Measurements from ENCODE around the gene UBASH3A. TPM values are rescaled to one million over a fixed set of nuclear protein-coding genes. Genes with fewer than 3 reads are reported as not detected.
"Not testable (repeated sequence)": the region's sequence is repeated elsewhere in the genome, so short reads cannot be mapped to it uniquely, and the experiment has no call there.

UBASH3A gene
- total RNA-seq, 1 donor from 2014 or later, result not detected

DNA sequence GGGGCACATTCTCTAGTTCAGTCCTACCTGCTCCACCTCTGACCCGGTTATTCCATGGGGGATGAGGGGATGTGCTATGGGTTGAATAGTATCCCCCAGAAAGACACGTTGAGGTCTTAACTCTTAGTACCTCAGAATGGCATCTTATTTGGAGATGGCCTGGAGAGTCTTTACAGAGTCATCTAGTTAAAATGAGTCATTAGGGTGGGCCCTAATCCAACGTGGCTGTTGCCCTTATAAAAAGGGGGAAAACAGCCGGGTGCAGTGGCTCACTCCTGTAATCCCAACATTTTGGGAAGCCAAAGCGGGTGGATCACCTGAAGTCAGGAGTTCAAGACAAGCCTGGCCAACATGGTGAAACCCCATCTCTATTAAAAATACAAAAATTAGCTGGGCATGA is 13.5 kb upstream of the UBASH3A start:
- no peak for DNase-seq (ENCODE audit: low read depth, low spot score)

GRCh38 chr21:42390696-42391095 is 13.0 kb upstream of the UBASH3A start:
- DNase-seq (ENCODE audit: low read depth, low spot score), result no peak

GRCh38 chr21:42391297-42391696 is 12.4 kb upstream of the UBASH3A start:
- no peak for DNase-seq (ENCODE audit: low read depth, low spot score)

- peak; percentile 29 for DNase-seq (ENCODE audit: low read depth, low spot score)
Observed at GRCh38 chr21:42392731-42393442, 10.8 kb upstream of the UBASH3A start.

DNA sequence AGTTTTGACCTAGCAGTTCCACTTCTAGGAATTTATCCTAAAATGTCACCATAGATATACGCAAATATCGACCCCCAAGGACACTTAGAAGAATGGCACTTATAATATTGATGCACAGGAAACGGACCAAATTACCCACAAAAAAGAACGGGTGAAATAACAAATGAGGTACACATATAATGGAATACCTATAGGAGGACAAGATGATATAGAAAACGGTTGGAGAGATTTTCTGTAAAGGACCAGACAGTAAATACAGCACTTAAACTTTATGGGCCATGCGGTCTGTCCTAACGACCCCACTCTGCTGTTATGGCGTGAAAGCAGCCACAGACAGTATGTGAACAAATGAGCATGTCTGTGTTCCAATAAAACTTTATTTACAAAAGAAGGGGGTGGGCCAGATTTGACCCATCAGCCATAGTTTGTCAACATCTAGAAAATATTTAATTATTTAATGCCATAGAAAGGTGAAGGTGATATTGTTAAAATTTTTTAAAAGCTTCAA is 10.2 kb upstream of the UBASH3A start:
- DNase-seq (ENCODE audit: low read depth, low spot score), result no peak

GRCh38 chr21:42395302-42395701 is 8.4 kb upstream of the UBASH3A start:
- DNase-seq (ENCODE audit: low read depth, low spot score), result no peak

DNA sequence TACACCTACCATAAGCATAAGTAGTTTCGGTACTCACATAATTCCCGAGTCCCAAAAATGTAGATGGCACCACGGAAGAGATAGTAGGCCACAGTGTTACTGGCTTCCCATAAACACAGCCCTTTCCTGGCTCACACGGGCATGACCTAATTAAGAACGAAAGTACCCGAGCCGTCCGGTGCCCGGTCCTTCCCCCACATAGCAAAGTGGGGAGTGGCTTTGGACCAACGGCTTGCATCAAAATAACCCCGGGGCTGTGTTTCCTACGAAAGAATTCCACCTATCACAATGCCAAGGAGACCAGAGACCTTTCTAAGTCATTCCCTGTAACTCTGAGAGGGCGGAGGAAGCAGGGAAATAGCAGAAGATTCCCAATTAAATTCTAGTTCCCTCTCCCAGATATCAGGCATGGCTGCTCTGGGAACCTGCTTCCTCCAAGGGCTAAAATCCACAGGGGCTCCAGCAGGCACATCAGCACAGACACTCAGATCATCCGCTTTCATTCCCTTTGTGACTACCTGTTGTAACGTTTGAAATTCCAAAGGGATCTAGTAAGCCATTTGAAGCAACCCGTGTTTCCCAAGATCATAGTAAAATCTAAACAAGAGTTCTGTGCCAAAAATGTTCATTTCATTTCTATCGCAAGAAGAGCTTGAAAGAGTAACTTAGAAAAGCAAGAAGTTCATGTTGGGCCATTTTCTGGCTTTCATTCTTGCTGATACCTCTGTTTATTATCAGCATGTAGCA is 7.6 kb upstream of the UBASH3A start, which contains the start of gene TMPRSS3:
Gene TMPRSS3, minus strand, starts transcription at position 148 of the 747 bp plus-strand sequence. CDS start 635 bp downstream, outside the sequence.
- DNase-seq (ENCODE audit: low read depth, low spot score), result no peak

DNA sequence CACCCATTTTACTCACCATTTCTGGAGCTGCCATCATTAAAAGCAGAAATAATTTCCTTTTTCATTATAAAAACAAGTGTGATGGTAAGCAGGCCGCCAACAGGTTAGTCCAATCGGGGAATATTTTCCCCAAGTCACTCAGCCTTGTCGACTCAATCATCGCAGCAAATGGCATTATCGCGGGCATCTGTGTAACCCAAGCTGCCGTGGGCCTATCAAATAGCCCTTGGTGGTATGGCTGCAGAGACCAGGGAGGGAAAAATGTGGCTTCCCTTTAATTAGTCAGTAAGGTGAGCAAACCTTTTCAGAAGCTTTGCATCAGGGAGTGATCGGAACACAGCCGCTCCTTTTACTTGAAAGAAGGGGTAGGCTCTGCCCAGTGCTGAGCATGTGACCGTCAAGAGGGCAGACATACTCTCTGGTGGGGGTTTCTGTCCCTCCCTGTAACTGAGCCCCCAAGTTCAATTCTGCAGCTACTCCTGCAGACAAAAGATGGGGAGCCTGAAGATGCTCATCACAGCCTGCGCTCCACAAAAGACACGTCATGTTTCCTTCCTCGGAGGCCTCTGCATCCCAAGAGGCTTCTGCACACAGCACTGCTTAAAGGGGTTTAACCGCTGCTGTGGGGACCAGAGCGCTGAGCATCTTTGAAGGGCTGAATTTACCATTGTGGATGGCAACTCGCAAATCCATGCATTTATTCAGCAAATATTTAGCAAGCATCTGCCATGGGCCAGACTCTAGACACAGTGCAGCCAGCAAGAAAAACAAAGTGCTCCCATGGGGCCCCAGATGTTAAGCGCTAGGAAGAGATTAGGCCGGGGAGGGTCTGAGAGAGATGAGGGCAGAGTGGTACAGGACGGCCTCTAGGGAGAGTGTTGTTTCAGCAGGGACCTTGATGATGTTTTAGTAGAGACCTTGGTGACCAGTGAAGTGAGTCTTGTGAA is 6.6 kb upstream of the UBASH3A start:
- DNase-seq (ENCODE audit: low read depth, low spot score), result no peak

- DNase-seq (ENCODE audit: low read depth, low spot score), result no peak
Observed at GRCh38 chr21:42397746-42398394, 5.8 kb upstream of the UBASH3A start.

GRCh38 chr21:42398436-42399028 is 5.2 kb upstream of the UBASH3A start:
- DNase-seq (ENCODE audit: low read depth, low spot score), result no peak

DNA sequence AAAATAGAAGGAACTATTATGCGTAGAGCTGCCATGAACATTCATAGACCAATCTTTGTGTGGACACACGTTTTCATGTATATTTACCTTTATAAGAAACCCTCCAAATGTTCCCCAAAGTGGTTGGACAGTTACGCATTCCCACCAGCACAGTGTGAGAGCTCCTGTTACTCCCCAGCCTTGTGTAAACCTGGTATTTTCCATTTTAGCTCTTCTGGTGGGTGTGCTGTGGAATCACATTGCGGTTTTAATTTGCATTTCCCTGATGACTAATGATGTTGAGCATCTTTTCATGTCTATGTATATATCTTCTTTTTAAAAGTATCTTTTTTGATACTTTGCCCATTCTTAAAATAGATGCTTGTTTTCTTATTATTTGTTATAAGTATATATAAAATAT is 3.2 kb upstream of the UBASH3A start:
- no peak for DNase-seq (ENCODE audit: low read depth, low spot score)

DNA sequence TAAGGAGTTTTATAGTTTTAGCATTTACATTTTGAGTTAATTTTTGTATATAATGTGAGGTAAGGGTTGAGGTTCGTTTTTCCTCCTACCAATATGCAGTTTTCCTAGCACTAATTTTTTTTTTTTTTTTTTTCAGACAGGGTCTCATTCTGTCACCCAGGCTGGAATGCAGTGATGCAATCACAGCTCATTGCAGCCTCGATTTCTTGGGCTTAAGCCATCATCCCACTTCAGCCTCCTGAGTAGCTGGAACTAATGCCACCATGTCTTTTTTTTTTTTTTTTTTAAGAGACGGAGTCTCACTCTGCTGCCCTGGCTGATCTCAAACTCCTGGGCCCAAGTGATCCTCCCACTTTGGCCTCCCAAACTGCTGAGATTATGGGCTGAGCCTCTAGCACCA is 2.5 kb upstream of the UBASH3A start:
- DNase-seq (ENCODE audit: low read depth, low spot score), result no peak

GRCh38 chr21:42401820-42402251 is 1.9 kb upstream of the UBASH3A start:
- DNase-seq (ENCODE audit: low read depth, low spot score), result no peak

GRCh38 chr21:42404539-42404938 is 837 bp downstream of the UBASH3A start:
- DNase-seq (ENCODE audit: low read depth, low spot score), result no peak

DNA sequence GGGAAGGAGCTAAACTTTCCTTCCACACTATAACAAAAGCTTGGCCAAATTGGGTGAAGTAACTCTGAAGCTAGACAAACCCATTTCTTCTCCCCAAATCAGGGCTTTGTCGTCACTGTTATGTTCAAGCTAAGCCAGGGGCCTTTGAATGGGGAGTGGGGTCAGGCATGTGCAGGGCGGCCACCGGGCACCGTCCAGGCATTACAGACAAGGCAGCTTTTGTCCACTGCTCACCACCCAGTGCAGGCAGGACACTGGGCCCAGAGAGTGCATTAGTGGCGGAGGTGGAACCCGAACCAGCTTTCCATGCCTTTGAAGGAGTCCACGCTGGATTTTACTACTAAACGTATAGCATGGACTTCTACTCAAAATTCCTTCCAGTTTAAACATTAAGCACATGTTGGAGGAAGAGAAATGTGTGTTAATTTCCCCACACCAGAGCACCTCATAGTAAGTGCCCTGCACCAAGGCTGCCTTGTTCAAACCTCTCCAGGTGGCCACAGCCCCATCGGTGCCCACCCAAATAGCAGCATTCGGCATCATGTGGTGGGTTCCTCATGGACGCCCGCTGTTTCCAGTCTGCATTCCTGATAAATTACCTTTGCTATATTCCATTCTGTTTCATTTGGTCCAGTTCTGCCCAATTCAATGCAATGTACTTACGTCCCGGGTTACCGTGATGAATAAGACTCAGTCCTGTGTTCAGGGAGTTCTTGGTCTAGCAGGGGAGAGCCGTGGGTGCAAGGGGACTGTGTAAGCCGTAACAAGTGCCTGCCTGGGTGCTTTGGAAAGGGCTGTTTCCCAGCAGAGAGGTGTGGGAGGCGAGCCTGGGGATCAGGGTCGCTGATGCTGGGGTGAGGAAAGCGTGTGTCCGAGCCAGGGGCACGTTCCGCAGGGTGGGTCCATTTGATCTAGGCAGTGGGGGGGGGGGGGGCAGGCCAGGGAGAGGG is 1.6 kb downstream of the UBASH3A start:
- DNase-seq (ENCODE audit: low read depth, low spot score), result no peak

DNA sequence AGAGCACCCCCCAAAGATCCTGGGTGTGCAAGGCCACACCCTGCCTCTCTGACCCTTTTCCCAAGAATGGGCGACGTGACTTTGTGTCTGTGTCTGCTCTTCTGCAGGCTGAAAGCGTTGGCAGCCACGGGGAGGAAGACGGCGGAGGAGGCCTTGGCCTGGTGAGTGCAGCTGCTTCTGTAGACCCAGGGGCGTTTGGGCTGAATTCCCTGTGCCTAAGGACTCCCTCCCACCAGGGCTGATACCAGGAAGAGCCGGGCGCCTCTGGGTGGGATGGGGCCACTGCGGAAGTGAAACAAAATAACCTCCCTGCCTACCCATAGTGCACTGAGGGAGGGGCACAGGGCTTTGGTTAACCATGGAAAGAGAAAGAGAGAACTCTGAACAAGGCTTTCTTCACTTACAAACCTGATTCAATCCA is 2.5 kb downstream of the UBASH3A start:
- DNase-seq (ENCODE audit: low read depth, low spot score), result no peak

GRCh38 chr21:42406866-42407265 is 3.2 kb downstream of the UBASH3A start:
- no peak for DNase-seq (ENCODE audit: low read depth, low spot score)

DNA sequence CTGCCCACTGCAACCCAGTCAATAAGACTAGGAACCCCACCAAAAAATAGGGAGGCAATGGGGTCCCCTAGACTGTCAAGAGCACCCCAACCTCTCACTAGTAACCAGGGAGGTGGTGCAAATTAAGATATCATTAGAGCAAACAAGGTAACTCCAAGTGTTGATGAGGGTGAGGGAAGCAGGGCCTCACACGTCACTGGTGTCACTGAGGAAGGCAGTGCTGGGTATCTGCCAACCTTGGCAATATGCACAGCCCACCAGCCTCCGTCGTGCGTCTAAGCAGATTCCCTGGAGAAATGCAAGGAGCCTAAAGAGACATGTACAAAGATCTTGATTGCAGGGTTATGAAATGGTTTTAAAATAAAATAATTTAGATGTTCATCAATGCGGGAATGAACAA is 3.8 kb downstream of the UBASH3A start:
- DNase-seq (ENCODE audit: low read depth, low spot score), result no peak

- DNase-seq (ENCODE audit: low read depth, low spot score), result not testable (repeated sequence)
Observed at GRCh38 chr21:42408718-42409117, 5.0 kb downstream of the UBASH3A start.
